GM23248 (cell line): Measurements from ENCODE around the gene TSEN54.

ENCODE experiments used
- EZH2 ChIP-seq: fragments of 200-600 bp; sonication (generic); IDR thresholded peaks from 2 replicates; pipeline ENCODE4 v1.6.1; 2018; ENCODE audit warnings: antibody characterized with exemption, mild to moderate bottlenecking; ENCODE audit not compliant: insufficient read depth, poor library complexity, severe bottlenecking
- EZH2phosphoT487 ChIP-seq: fragments of 200-600 bp; sonication (generic); IDR thresholded peaks from 2 replicates; pipeline ENCODE4 v1.6.1; 2018; ENCODE audit warnings: antibody characterized with exemption, moderate library complexity, mild to moderate bottlenecking, low read depth; ENCODE audit not compliant: insufficient read depth

GRCh38 chr17:75568412-75569255 is 52.3 kb downstream of the TSEN54 start:
- no peak for TF ChIP-seq EZH2
- no peak for TF ChIP-seq EZH2phosphoT487
